Right lobe of liver (tissue), 6 donors: ENCODE data around the gene GIPR. TPM values are rescaled to one million over a fixed set of nuclear protein-coding genes. Genes with fewer than 3 reads are reported as not detected.
A peak's percentile ranks its signal among the peaks of the same experiment; 100 is the strongest.

Experiments used
- ATAC-seq, 4 donors: fragments of 200-7000 bp; cut with Tn5 transposase; one replicate each; pipeline ENCODE4 v1.9.1; 2020; ENCODE audit warnings: mild to moderate bottlenecking in 4 of 4, moderate library complexity in 4 of 4
- DNase-seq, 3 donors: peaks; one replicate each; pipeline ENCODE4 v3.0.0-alpha.2; 2020
- H3K27ac ChIP-seq, 3 donors: fragments of 200-600 bp; one replicate each; pipeline ENCODE4 v1.8.0; 2022
- H3K27me3 ChIP-seq, 2 donors: fragments of 200-600 bp; one replicate each; pipeline ENCODE4 v1.8.0; 2022
- H3K36me3 ChIP-seq, 4 donors: fragments of 200-600 bp; sonication (generic) in 1 of 4; one replicate each; pipeline versions ENCODE4 v1.5.1 to v1.8.0; 2017 to 2022; ENCODE audit warnings: control low read depth in 1 of 4
- H3K4me1 ChIP-seq, 4 donors: fragments of 200-600 bp; sonication (generic) in 1 of 4; one replicate each; pipeline versions ENCODE4 v1.5.1 to v1.8.0; 2017 to 2022; ENCODE audit warnings: control low read depth in 1 of 4
- H3K4me3 ChIP-seq, 3 donors: fragments of 200-600 bp; one replicate each; pipeline ENCODE4 v1.8.0; 2022
- H3K9me3 ChIP-seq, 4 donors: fragments of 200-600 bp; sonication (generic) in 1 of 4; one replicate each; pipeline versions ENCODE4 v1.5.1 to v1.8.0; 2017 to 2022; ENCODE audit warnings: control low read depth in 1 of 4
- CTCF ChIP-seq, 4 donors: fragments of 200-600 bp in 3 of 4; fragments of 450-650 bp in 1 of 4; IDR thresholded peaks; one replicate each; pipeline versions ENCODE4 v1.5.1 to v1.8.0; 2016 to 2022; ENCODE audit warnings: antibody characterized with exemption in 4 of 4, mild to moderate bottlenecking in 2 of 4
- POLR2A ChIP-seq: fragments of 450-650 bp; IDR thresholded peaks from one replicate; pipeline ENCODE4 v1.6.1; 2017; ENCODE audit warnings: antibody characterized with exemption, mild to moderate bottlenecking
- WGBS: methylation state at CpG from one replicate; pipeline ENCODE4 v1.1.6; 2018; ENCODE audit warnings: low coverage, low lambda C conversion rate; ENCODE audit not compliant: insufficient coverage; ENCODE audit errors: missing lambda C conversion rate; 5-methylcytosine and 5-hydroxymethylcytosine counted together
- intact Hi-C, 2 donors: fragments of 100-400 bp; cut with DNase I; formaldehyde crosslinking; loops; one replicate each; pipeline versions ENCODE4 v1.11.2 to v1.14.1; 2022
- total RNA-seq, 6 experiments: library from RNA; depleted of rRNA in 2 of 6; stranded (reverse); fragments of >200 nt in 2 of 6; fragmentation: NEBNext Ultra II Directional in 3 of 6; extraction: Animal tissue kit (Norgen Biotek cat#: 25700) in 3 of 6; gene quantifications; one replicate each; pipeline versions ENCODE4 v1.1.0 to v1.2.4, GENCODE V29; 2016 to 2023
- donor health status: DM: no; HTN: yes; CAD: no.
- donor health status: DM: no; HTN: no; CAD: no.
- donor health status: DM: no; HTN: no; CAD: no.
- donor health status: DM: no; HTN: yes; CAD: no.
- donor health status: DM: no; HTN: yes; CAD: no.

GIPR gene
- total RNA-seq, 6 experiments from 2014 or later = 0.07 to 0.23 (median 0.18) TPM; not detected in 2

GRCh38 chr19:45692187-45693105 is 24.4 kb downstream of the GIPR start, which contains the start of gene QPCTL:
QPCTL (plus strand) TSS chr19:45692666; CDS start chr19:45692704, 38 bp downstream.
- Histone ChIP-seq H3K27ac (peak within 1 kb of the TSS; percentile 64 to 93 (median 82)), H3K4me1 (peaks cover 0 to 13% (median 6%) of the 10 kb centered on the region in 4 donors), H3K4me3 (peak within 1 kb of the TSS; percentile 70 to 95 (median 85)), H3K27me3 (no peaks in the 10 kb centered on the region), H3K36me3 (peaks cover 0 to 9% (median 5%) of the 10 kb centered on the region in 4 donors), H3K9me3 (no peaks in the 10 kb centered on the region)
- peak; percentile 92 to 96 (median 92) for ATAC-seq
- intact Hi-C loops = no loop called here
- DNase-seq = peak; percentile 97 to 99 (median 99)
- TF ChIP-seq POLR2A = peak; percentile 85
- TF ChIP-seq CTCF (IDR thresholded peaks at IDR 0.05) = no peak
- under 1% methylated on average over 18 of the region's 70 CpGs for WGBS

GRCh38 chr19:45693106-45693788 is 25.2 kb downstream of the GIPR start:
- peak; percentile 6 to 27 (median 25) for ATAC-seq
- 0% methylated on average over 20 of the region's 22 CpGs for WGBS
- H3K27ac ChIP-seq = peak overlapping the region; percentile 64 to 93 (median 82)
- H3K36me3 ChIP-seq = peaks cover 0 to 2% (median 1%) of the 10 kb centered on the region in 4 donors
- peak overlapping the region; percentile 70 to 95 (median 85) for H3K4me3 ChIP-seq
- TF ChIP-seq POLR2A = no peak
- TF ChIP-seq CTCF (IDR thresholded peaks at IDR 0.05) = peak; percentile 66 to 93 (median 90)
- H3K27me3 ChIP-seq = no peaks in the 10 kb centered on the region
- DNase-seq = peak; percentile 81 to 87 (median 86)
- H3K4me1 ChIP-seq = peaks cover 0 to 13% (median 6%) of the 10 kb centered on the region in 4 donors
- no peaks in the 10 kb centered on the region for H3K9me3 ChIP-seq
- intact Hi-C loops = no loop called here

- TF ChIP-seq POLR2A (no peak), CTCF (IDR thresholded peaks at IDR 0.05) (no peak)
- H3K9me3 ChIP-seq = no peaks in the 10 kb centered on the region
- 46% methylated on average over 5 of the region's 7 CpGs for WGBS
- H3K27ac ChIP-seq = no peak overlapping the region
- ATAC-seq (no peak), DNase-seq (no peak)
- H3K4me3 ChIP-seq = no peak overlapping the region
- H3K4me1 ChIP-seq = no peaks in the 10 kb centered on the region
- intact Hi-C loops = no loop called here
- H3K36me3 ChIP-seq = peaks cover 0 to 5% (median 0%) of the 10 kb centered on the region in 4 donors
- H3K27me3 ChIP-seq = no peaks in the 10 kb centered on the region
These were observed 33.7 kb downstream of the GIPR start for GRCh38 chr19:45701676-45702075.

GRCh38 chr19:45705115-45705514 is 37.1 kb downstream of the GIPR start:
- DNase-seq (no peak), ATAC-seq (no peak)
- Histone ChIP-seq H3K4me1 (no peaks in the 10 kb centered on the region), H3K36me3 (peaks cover 0 to 5% (median 0%) of the 10 kb centered on the region in 4 donors), H3K27ac (no peak overlapping the region), H3K27me3 (no peaks in the 10 kb centered on the region), H3K9me3 (no peaks in the 10 kb centered on the region), H3K4me3 (no peak overlapping the region)
- intact Hi-C loops = no loop called here
- 100% methylated on average over 1 of the region's 9 CpGs for WGBS
- no peak for TF ChIP-seq POLR2A
- TF ChIP-seq CTCF (IDR thresholded peaks at IDR 0.05) = no peak
